CD4-positive, alpha-beta T cell treated with Interferon alpha-2 for 1 hour (primary cell): Measurements from ENCODE around the gene FKBP2.

Experiments
- DNase-seq, 2 donors: peaks; one replicate each; pipeline ENCODE4 v3.0.0-alpha.2; 2020 to 2022

The FKBP2 gene

GRCh38 chr11:64240435-64241240 is at the start of gene FKBP2:
Gene FKBP2 (plus strand): TSS chr11:64241095. CDS start chr11:64242388, 1,293 bp downstream.
- DNase-seq = peak; percentile 99

- no peak for DNase-seq
Measured at GRCh38 chr11:64192434-64192833, 48.5 kb upstream of the FKBP2 start.

- DNase-seq = no peak
Measured at GRCh38 chr11:64196626-64197025, 44.3 kb upstream of the FKBP2 start.

GRCh38 chr11:64198511-64198910 is 42.4 kb upstream of the FKBP2 start:
- DNase-seq = no peak

- no peak for DNase-seq
Measured at GRCh38 chr11:64201543-64201942, 39.4 kb upstream of the FKBP2 start.

GRCh38 chr11:64202992-64203391 is 37.9 kb upstream of the FKBP2 start:
- no peak for DNase-seq

GRCh38 chr11:64203421-64204079 is 37.3 kb upstream of the FKBP2 start:
- no peak for DNase-seq

GRCh38 chr11:64204080-64204440 is 36.8 kb upstream of the FKBP2 start:
- DNase-seq = no peak

- peak; percentile 87 to 91 for DNase-seq
Measured at GRCh38 chr11:64204464-64204989, 36.4 kb upstream of the FKBP2 start.

GRCh38 chr11:64206457-64207255 is 34.2 kb upstream of the FKBP2 start, which contains the start of gene FERMT3:
Gene FERMT3 (plus strand): TSS chr11:64206721. CDS start chr11:64207365, 644 bp downstream.
- peak; percentile 65 to 78 for DNase-seq

- DNase-seq = peak; percentile 73 to 80
Measured at GRCh38 chr11:64207256-64208085, 33.4 kb upstream of the FKBP2 start.

GRCh38 chr11:64208086-64208795 is 32.7 kb upstream of the FKBP2 start:
- no peak for DNase-seq

GRCh38 chr11:64208796-64209562 is 31.9 kb upstream of the FKBP2 start:
- DNase-seq = no peak

GRCh38 chr11:64209563-64209843 is 31.4 kb upstream of the FKBP2 start:
- DNase-seq = no peak

- no peak for DNase-seq
Measured at GRCh38 chr11:64210301-64211020, 30.4 kb upstream of the FKBP2 start.

GRCh38 chr11:64211181-64211872 is 29.6 kb upstream of the FKBP2 start:
- DNase-seq = no peak

- DNase-seq = no peak
Measured at GRCh38 chr11:64216879-64217278, 24.0 kb upstream of the FKBP2 start.

GRCh38 chr11:64218628-64219353 is 22.1 kb upstream of the FKBP2 start:
- DNase-seq = no peak

- DNase-seq = no peak
Measured at GRCh38 chr11:64219354-64219684, 21.6 kb upstream of the FKBP2 start.
